ENCODE data around the gene OBSCN.
"Not testable (repeated sequence)": the region's sequence is repeated elsewhere in the genome, so short reads cannot be mapped to it uniquely, and the experiment has no call there.

The OBSCN gene

GRCh38 chr1:228263636-228264035, 55.8 kb downstream of the OBSCN start:
- DNase-seq: no peak

GRCh38 chr1:228264090-228264829, 56.4 kb downstream of the OBSCN start:
- no peak for DNase-seq

GRCh38 chr1:228265167-228265566, 57.3 kb downstream of the OBSCN start:
- no peak for DNase-seq

- no peak for DNase-seq
These were observed 60.4 kb downstream of the OBSCN start for GRCh38 chr1:228267962-228268880.

- DNase-seq: no peak
These were observed 61.0 kb downstream of the OBSCN start for GRCh38 chr1:228268881-228269265.

- DNase-seq: not testable (repeated sequence)
These were observed 61.6 kb downstream of the OBSCN start for GRCh38 chr1:228269431-228269830.

- DNase-seq: no peak
These were observed 62.2 kb downstream of the OBSCN start for GRCh38 chr1:228270032-228270431.

- DNase-seq: no peak
These were observed 63.9 kb downstream of the OBSCN start for GRCh38 chr1:228271701-228272251.

GRCh38 chr1:228272331-228272791, 64.5 kb downstream of the OBSCN start:
- no peak for DNase-seq

- DNase-seq: no peak
These were observed 65.2 kb downstream of the OBSCN start for GRCh38 chr1:228272831-228273571.

GRCh38 chr1:228273720-228274451, 66.0 kb downstream of the OBSCN start:
- DNase-seq: no peak

- no peak for DNase-seq
These were observed 66.8 kb downstream of the OBSCN start for GRCh38 chr1:228274452-228275178.

- no peak for DNase-seq
These were observed 67.3 kb downstream of the OBSCN start for GRCh38 chr1:228275179-228275429.

GRCh38 chr1:228275430-228276173, 67.8 kb downstream of the OBSCN start:
- DNase-seq: peak; percentile 84

- no peak for DNase-seq
These were observed 68.5 kb downstream of the OBSCN start for GRCh38 chr1:228276174-228276831.

- DNase-seq: no peak
These were observed 69.2 kb downstream of the OBSCN start for GRCh38 chr1:228276901-228277490.

- DNase-seq: no peak
These were observed 69.9 kb downstream of the OBSCN start for GRCh38 chr1:228277491-228278431.

- DNase-seq: no peak
These were observed 70.6 kb downstream of the OBSCN start for GRCh38 chr1:228278432-228278941.

Data from NCI-H2171 treated with DMSO at 0.1 percent for 48 hours (cell line).